Measurements from ENCODE around the gene DPH1.

- TF ChIP-seq EP300 (IDR thresholded peaks at IDR 0.05) (no peak), CTCF (IDR thresholded peaks at IDR 0.05) (no peak)
These were observed 34.5 kb upstream of the DPH1 start for GRCh38 chr17:1995321-1995892.

Measured in ovary (tissue), 3 donors.